Erythroblast (primary cell): Measurements from ENCODE around the gene SPATA6.

Experiments used
- GATA1 ChIP-seq: IDR thresholded peaks from 2 replicates; pipeline ENCODE4 v1.6.1; 2011; ENCODE audit warnings: low read depth, mild to moderate bottlenecking, control low read depth, low read length, moderate library complexity
- POLR2A ChIP-seq: IDR thresholded peaks from 2 replicates; pipeline ENCODE4 v1.6.1; 2011; ENCODE audit warnings: mild to moderate bottlenecking, low read length

DNA sequence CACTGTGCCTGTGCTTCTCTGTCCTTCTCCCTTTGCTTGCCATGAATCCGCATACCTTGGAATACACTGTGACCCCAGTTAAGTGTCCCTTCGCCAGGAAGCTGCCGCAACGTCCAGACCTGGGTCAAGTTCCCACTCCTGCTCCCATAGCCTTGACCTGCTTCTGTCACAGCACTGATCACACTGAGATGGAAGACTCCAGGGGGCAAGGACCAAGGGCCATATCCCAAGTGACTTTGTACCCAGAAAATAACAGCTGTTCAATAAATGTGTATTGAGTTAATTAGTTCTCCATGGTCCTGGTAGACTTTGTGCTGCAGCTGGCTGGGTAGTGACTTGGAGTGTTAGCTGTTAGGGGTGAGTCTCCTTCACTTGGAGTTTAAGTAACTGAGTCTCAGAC lies 223.6 kb downstream of the SPATA6 start:
- TF ChIP-seq POLR2A (no peak), GATA1 (no peak)
